Liver (tissue), 9 donors: ENCODE results near the gene ZNF568. TPM values are rescaled to one million over a fixed set of nuclear protein-coding genes. Genes with fewer than 3 reads are reported as not detected.
A peak's percentile ranks its signal among the peaks of the same experiment; 100 is the strongest.

ENCODE experiments used
- DNase-seq: peaks from one replicate; pipeline ENCODE4 v3.0.0-alpha.2; 2017; ENCODE audit warnings: low spot score
- H3K27ac ChIP-seq, 2 donors: one replicate each; pipeline ENCODE4 v1.7.0; 2013; ENCODE audit warnings: inconsistent platforms in 2 of 2, low read length in 2 of 2, control low read depth in 1 of 2, low read depth in 1 of 2, mild to moderate bottlenecking in 1 of 2
- H3K27me3 ChIP-seq, 4 donors: one replicate each; pipeline versions ENCODE4 v1.6.1 to v1.7.0; 2013; ENCODE audit warnings: low read length in 3 of 4, inconsistent platforms in 1 of 4, mild to moderate bottlenecking in 1 of 4, moderate library complexity in 1 of 4; ENCODE audit not compliant: control insufficient read depth in 4 of 4, insufficient read depth in 4 of 4
- H3K36me3 ChIP-seq, 4 donors: one replicate each; pipeline versions ENCODE4 v1.6.1 to v1.7.0; 2013; ENCODE audit warnings: low read length in 3 of 4, mild to moderate bottlenecking in 3 of 4, low read depth in 1 of 4, moderate library complexity in 1 of 4; ENCODE audit not compliant: control insufficient read depth in 4 of 4, insufficient read depth in 3 of 4
- H3K4me1 ChIP-seq, 4 donors: one replicate each; pipeline versions ENCODE4 v1.6.1 to v1.7.0; 2013; ENCODE audit warnings: low read length in 3 of 4, mild to moderate bottlenecking in 3 of 4, moderate library complexity in 1 of 4; ENCODE audit not compliant: control insufficient read depth in 4 of 4, insufficient read depth in 4 of 4
- H3K4me3 ChIP-seq, 3 donors: one replicate each; pipeline versions ENCODE4 v1.6.1 to v1.7.0; 2013; ENCODE audit warnings: low read length in 3 of 3, control low read depth in 1 of 3, low read depth in 1 of 3, mild to moderate bottlenecking in 1 of 3
- H3K9ac ChIP-seq, 2 donors: one replicate each; pipeline ENCODE4 v1.7.0; 2013; ENCODE audit warnings: low read length in 2 of 2, mild to moderate bottlenecking in 2 of 2, moderate library complexity in 2 of 2, control low read depth in 1 of 2, low read depth in 1 of 2
- H3K9me3 ChIP-seq, 4 donors: one replicate each; pipeline versions ENCODE4 v1.6.1 to v1.7.0; 2013; ENCODE audit warnings: low read length in 3 of 4; ENCODE audit not compliant: control insufficient read depth in 4 of 4
- ATF3 ChIP-seq: IDR thresholded peaks from 2 replicates; pipeline ENCODE4 v1.6.1; 2016; ENCODE audit warnings: antibody characterized with exemption
- CTCF ChIP-seq: fragments of 150-350 bp; IDR thresholded peaks from 2 replicates; pipeline ENCODE4 v1.5.1; 2017; ENCODE audit warnings: improper control_type of control experiment, low read depth, low read length; ENCODE audit not compliant: missing input control
- EGR1 ChIP-seq, 2 donors: IDR thresholded peaks; 2 replicates each; pipeline ENCODE4 v1.6.1; 2016 to 2018; ENCODE audit warnings: antibody characterized with exemption in 2 of 2, low read depth in 2 of 2
- FOXA2 ChIP-seq: IDR thresholded peaks from 2 replicates; pipeline ENCODE4 v1.6.1; 2016; ENCODE audit warnings: antibody characterized with exemption
- GABPA ChIP-seq, 2 donors: IDR thresholded peaks in 1 of 2; conservative IDR thresholded peaks in 1 of 2; 2 replicates each; pipeline ENCODE4 v1.6.1; 2016; ENCODE audit warnings: antibody characterized with exemption in 2 of 2, mild to moderate bottlenecking in 1 of 2, moderate library complexity in 1 of 2
- HNF4A ChIP-seq, 2 donors: conservative IDR thresholded peaks; 2 replicates each; pipeline ENCODE4 v1.6.1; 2016; ENCODE audit warnings: antibody characterized with exemption in 2 of 2, mild to moderate bottlenecking in 2 of 2
- HNF4G ChIP-seq: IDR thresholded peaks from 2 replicates; pipeline ENCODE4 v1.6.1; 2016; ENCODE audit warnings: antibody characterized with exemption
- JUND ChIP-seq, 2 donors: IDR thresholded peaks; 2 replicates each; pipeline ENCODE4 v1.6.1; 2016; ENCODE audit warnings: antibody characterized with exemption in 2 of 2
- MAX ChIP-seq: IDR thresholded peaks from 2 replicates; pipeline ENCODE4 v1.6.1; 2016; ENCODE audit warnings: antibody characterized with exemption
- NR2F2 ChIP-seq: IDR thresholded peaks from 2 replicates; pipeline ENCODE4 v1.6.1; 2016; ENCODE audit warnings: antibody characterized with exemption
- RAD21 ChIP-seq, 2 donors: IDR thresholded peaks; 2 replicates each; pipeline ENCODE4 v1.6.1; 2016; ENCODE audit warnings: antibody characterized with exemption in 2 of 2, mild to moderate bottlenecking in 2 of 2
- RXRA ChIP-seq, 2 donors: IDR thresholded peaks; 2 replicates each; pipeline ENCODE4 v1.6.1; 2017 to 2018; ENCODE audit warnings: antibody characterized with exemption in 2 of 2, mild to moderate bottlenecking in 1 of 2
- SP1 ChIP-seq: IDR thresholded peaks from 2 replicates; pipeline ENCODE4 v1.6.1; 2018; ENCODE audit warnings: antibody characterized with exemption, mild to moderate bottlenecking
- TAF1 ChIP-seq: conservative IDR thresholded peaks from 2 replicates; pipeline ENCODE4 v1.6.1; 2016; ENCODE audit warnings: antibody characterized with exemption, mild to moderate bottlenecking
- YY1 ChIP-seq: IDR thresholded peaks from 2 replicates; pipeline ENCODE4 v1.6.1; 2016; ENCODE audit warnings: antibody characterized with exemption, mild to moderate bottlenecking
- ZBTB33 ChIP-seq: IDR thresholded peaks from 2 replicates; pipeline ENCODE4 v1.6.1; 2016; ENCODE audit warnings: antibody characterized with exemption
- WGBS: extraction: QIAGEN DNeasy Blood & Tissue Kit; methylation state at CpG from one replicate; pipeline ENCODE4 v1.1.7; 2013; 5-methylcytosine and 5-hydroxymethylcytosine counted together
- polyA plus RNA-seq, 2 donors: library from polyadenylated mRNA; stranded (reverse) in 1 of 2; unstranded in 1 of 2; fragments of 200-250 nt in 1 of 2; fragments of >200 nt in 1 of 2; fragmentation: Nextera tagmentation in 1 of 2; extraction: Ambion mirVana in 1 of 2; gene quantifications; one replicate each; pipeline versions ENCODE4 v1.2.1 to v1.2.3, GENCODE V29; 2013 to 2015
- total RNA-seq, 2 donors: library from RNA; depleted of rRNA; stranded (reverse); fragments of >200 nt; gene quantifications; one replicate each; pipeline ENCODE4 v1.2.3, GENCODE V29; 2014
- donor health status: healthy.
- donor health status: healthy.
- donor health status: healthy.
- donor health status: healthy.
- donor health status: healthy.

Gene ZNF568
- total RNA-seq (1 to 10 TPM; 3.4 to 5.5 TPM), polyA plus RNA-seq (1 to 10 TPM; 1.4 to 2.2 TPM)

- peak within 1 kb of the TSS; percentile 67 to 72 for H3K9ac ChIP-seq
- H3K4me1 ChIP-seq, result peaks cover 0 to 8% (median 1%) of the 10 kb centered on the region in 4 donors
- WGBS, result under 1% methylated on average over 57 of the region's 57 CpGs
- peak; percentile 77 for TF ChIP-seq YY1
- peak; percentile 20 for TF ChIP-seq SP1
- TF ChIP-seq JUND (IDR thresholded peaks at IDR 0.05), result no peak
- peak in 1 of 2 donors; percentile 13 for TF ChIP-seq HNF4A (conservative IDR thresholded peaks at IDR 0.05)
- TF ChIP-seq ZBTB33, result peak; percentile 99
- TF ChIP-seq RAD21 (IDR thresholded peaks at IDR 0.05), result peak; percentile 47 to 64
- TF ChIP-seq NR2F2, result no peak
- peak; percentile 53 for TF ChIP-seq ATF3
- peak; percentile 76 to 96 for TF ChIP-seq GABPA (IDR thresholded peaks at IDR 0.05 in 1 of 2, conservative IDR thresholded peaks at IDR 0.05 in 1 of 2)
- TF ChIP-seq MAX, result peak; percentile 75
- peak in 1 of 2 donors; percentile 16 for TF ChIP-seq RXRA (IDR thresholded peaks at IDR 0.05)
- no peak for TF ChIP-seq TAF1
- peak; percentile 39 for TF ChIP-seq CTCF
- H3K4me3 ChIP-seq, result peak within 1 kb of the TSS; percentile 54 to 75 (median 72)
- H3K27me3 ChIP-seq, result no peaks in the 10 kb centered on the region
- DNase-seq, result peak; percentile 86
- H3K9me3 ChIP-seq, result peaks cover 3 to 47% (median 29%) of the 10 kb centered on the region in 4 donors
- peak within 1 kb of the TSS; percentile 74 to 80 for H3K27ac ChIP-seq
- H3K36me3 ChIP-seq, result peaks cover 0 to 15% (median 7%) of the 10 kb centered on the region in 4 donors
These were observed at the start of gene ZNF568, which contains the start of gene ZNF829 for GRCh38 chr19:36915992-36916830. Gene ZNF568 (plus strand): TSS chr19:36916332. CDS start chr19:36922771, 6,439 bp downstream. Gene ZNF829 (minus strand): TSS chr19:36916291. CDS start chr19:36915167, 1,124 bp downstream.

- Histone ChIP-seq H3K4me1 (no peaks in the 10 kb centered on the region), H3K9ac (no peak overlapping the region), H3K27ac (no peak overlapping the region), H3K4me3 (peak overlapping the region in 2 of 3 donors; percentile 44 to 79), H3K9me3 (peaks cover 41 to 93% (median 62%) of the 10 kb centered on the region in 4 donors), H3K36me3 (peaks cover 7 to 56% (median 43%) of the 10 kb centered on the region in 4 donors), H3K27me3 (no peaks in the 10 kb centered on the region)
- DNase-seq, result no peak
- TF ChIP-seq MAX (no peak), ZBTB33 (no peak), CTCF (no peak), EGR1 (IDR thresholded peaks at IDR 0.05; ENCODE audit: low read depth in 2 of 2) (no peak), HNF4A (conservative IDR thresholded peaks at IDR 0.05) (no peak), SP1 (no peak), NR2F2 (no peak), FOXA2 (no peak), JUND (IDR thresholded peaks at IDR 0.05) (no peak), RAD21 (IDR thresholded peaks at IDR 0.05) (no peak), HNF4G (no peak), RXRA (IDR thresholded peaks at IDR 0.05) (no peak), GABPA (IDR thresholded peaks at IDR 0.05 in 1 of 2, conservative IDR thresholded peaks at IDR 0.05 in 1 of 2) (no peak), TAF1 (no peak)
- WGBS, result 98% methylated on average over 10 of the region's 10 CpGs
These were observed 38.9 kb upstream of the ZNF568 start for GRCh38 chr19:36876993-36877938.
